ENCODE measurements around the gene GET4.

GET4 gene

GRCh38 chr7:901388-902154, 25.2 kb downstream of the GET4 start:
- no peak for DNase-seq

GRCh38 chr7:902996-903395, 26.6 kb downstream of the GET4 start:
- no peak for DNase-seq

GRCh38 chr7:903921-904755, 27.8 kb downstream of the GET4 start:
- DNase-seq: no peak

GRCh38 chr7:904847-905246, 28.5 kb downstream of the GET4 start:
- DNase-seq: no peak

GRCh38 chr7:906776-907157, 30.4 kb downstream of the GET4 start:
- no peak for DNase-seq

- no peak for DNase-seq
These were observed 31.0 kb downstream of the GET4 start for GRCh38 chr7:907158-907980.

- no peak for DNase-seq
These were observed 31.8 kb downstream of the GET4 start for GRCh38 chr7:908159-908581.

- DNase-seq: peak; percentile 81
These were observed 32.4 kb downstream of the GET4 start for GRCh38 chr7:908591-909357.

- peak; percentile 50 for DNase-seq
These were observed 33.3 kb downstream of the GET4 start for GRCh38 chr7:909358-910329.

GRCh38 chr7:910441-910861, 34.1 kb downstream of the GET4 start:
- DNase-seq: no peak

- no peak for DNase-seq
These were observed 34.6 kb downstream of the GET4 start for GRCh38 chr7:910931-911431.

- no peak for DNase-seq
These were observed 35.6 kb downstream of the GET4 start for GRCh38 chr7:911791-912480.

- DNase-seq: no peak
These were observed 37.6 kb downstream of the GET4 start for GRCh38 chr7:913736-914520.

- DNase-seq: no peak
These were observed 38.3 kb downstream of the GET4 start for GRCh38 chr7:914521-915194.

- no peak for DNase-seq
These were observed 39.2 kb downstream of the GET4 start for GRCh38 chr7:915291-916218.

GRCh38 chr7:916291-916941, 40.1 kb downstream of the GET4 start:
- DNase-seq: no peak
